Measurements from ENCODE around the gene LYPD3.

The LYPD3 gene

DNA sequence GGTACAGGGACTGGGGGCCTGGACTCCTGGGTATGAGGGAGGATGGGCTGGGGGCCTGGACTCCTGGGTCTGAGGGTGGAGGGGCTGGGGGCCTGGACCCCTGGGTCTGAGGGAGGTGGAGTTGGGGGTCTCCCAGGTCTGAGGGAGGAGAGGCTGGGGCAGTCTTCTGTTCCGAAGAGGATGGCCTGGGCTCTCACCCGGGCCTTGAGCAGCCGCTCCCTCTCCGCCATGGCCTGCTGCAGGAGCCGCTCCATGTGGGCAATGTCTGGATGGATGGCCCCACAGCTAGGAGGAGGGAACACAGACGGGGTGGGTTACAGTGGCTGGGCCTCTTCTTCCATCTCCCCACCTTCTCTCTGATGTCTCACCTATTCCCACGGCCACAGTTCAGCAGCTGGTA lies 21.0 kb upstream of the LYPD3 start:
- in situ Hi-C loops (cut with HindIII; ENCODE audit: low sequenced_read_pairs), result no loop called here

DNA sequence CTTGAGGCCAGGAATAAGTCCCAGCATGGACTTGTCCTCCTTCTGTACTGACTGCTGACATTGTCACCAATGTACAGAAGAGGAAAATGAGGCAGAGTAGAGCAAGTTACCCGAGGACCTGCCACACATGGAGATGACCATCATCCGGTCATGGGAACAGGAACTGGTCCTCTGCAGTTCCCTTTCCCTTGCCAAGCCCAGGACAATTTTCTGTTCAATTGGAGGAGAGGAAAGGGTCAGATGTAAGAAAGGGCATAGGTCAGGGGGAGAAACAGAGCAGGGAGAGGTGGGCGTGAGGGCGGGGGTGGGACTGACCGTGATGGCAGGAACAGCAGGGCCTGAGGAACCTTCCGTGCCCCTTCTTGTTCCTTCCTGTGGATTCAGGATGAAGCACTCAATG lies 20.5 kb upstream of the LYPD3 start:
- in situ Hi-C loops (cut with HindIII; ENCODE audit: low sequenced_read_pairs), result no loop called here

DNA sequence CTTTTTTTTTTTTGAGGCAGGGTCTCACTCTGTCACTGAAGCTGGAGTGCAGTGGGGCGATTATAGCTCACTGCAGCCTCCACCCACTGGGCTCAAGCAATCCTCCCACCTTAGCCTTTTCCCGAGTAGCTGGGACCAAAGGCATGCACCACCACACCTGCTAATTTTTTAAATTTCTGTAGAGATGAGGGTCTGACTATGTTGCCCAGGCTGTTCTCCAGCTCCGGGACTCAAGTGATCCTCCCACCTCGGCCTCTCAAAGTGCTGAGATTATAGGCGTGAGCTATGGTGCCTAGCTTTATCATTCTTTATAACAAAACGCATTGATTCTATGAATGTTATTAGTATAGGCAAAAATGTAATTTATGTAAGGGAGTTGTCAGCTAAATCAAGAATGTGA lies 17.9 kb upstream of the LYPD3 start:
- in situ Hi-C loops (cut with HindIII; ENCODE audit: low sequenced_read_pairs), result no loop called here

DNA sequence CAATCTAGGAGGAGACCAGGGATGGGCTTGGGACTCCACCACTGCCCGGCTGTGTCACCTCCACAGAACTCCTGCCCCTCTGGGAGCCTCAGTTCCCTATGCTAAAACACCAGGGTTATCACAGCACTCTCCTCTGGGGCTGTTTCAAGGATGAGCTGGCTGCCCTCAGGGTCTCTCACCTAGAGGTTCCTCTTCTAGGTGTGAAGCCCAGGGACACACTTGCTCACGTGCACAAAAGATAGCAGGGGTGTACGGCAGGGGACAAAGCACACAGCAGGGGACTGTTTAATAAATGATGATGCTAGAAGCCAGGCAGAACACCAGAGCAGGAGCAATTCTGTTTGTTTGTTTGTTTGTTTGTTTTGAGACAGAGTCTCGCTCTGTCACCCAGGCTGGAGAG lies 16.8 kb upstream of the LYPD3 start:
- in situ Hi-C loops (cut with HindIII; ENCODE audit: low sequenced_read_pairs), result no loop called here

DNA sequence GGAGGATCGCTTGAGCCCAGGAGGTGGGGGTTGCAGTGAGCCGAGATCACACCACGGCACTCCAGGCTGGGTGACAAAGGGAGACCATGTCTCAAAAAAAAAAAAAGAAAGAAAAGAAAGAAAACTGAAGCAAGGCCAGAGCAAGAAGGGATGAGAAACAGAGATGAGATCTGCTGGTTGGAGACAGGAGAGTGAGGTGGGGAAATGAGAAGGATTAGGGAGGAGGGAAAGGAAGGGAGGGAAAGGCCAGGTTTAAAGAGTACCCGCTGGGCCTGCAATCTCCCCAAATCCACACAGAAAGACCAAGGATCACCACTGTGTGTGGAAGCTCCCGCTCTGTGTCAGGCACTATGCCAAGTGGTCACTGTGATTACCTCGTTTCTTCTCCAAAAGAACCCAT lies 16.3 kb upstream of the LYPD3 start:
- in situ Hi-C loops (cut with HindIII; ENCODE audit: low sequenced_read_pairs), result no loop called here

DNA sequence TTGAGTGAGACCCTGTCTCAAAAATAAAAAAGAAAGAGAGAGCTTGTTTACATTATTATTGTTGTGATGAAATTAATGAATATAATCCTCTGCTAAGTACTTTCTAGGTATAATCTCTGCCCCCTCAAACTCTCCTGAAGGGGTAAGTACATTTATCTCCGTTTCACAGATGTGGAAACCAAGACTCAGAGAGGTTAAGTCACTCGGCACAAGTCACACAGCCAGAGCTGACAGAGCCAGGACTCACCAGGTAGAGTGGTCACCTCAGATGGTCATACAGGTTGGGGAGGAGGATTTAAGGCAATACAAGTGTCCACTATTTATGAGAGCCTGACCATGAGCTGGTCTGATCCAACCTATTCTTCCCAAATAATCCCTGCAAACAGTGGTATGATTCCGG lies 15.2 kb upstream of the LYPD3 start:
- in situ Hi-C loops (cut with HindIII; ENCODE audit: low sequenced_read_pairs), result no loop called here

DNA sequence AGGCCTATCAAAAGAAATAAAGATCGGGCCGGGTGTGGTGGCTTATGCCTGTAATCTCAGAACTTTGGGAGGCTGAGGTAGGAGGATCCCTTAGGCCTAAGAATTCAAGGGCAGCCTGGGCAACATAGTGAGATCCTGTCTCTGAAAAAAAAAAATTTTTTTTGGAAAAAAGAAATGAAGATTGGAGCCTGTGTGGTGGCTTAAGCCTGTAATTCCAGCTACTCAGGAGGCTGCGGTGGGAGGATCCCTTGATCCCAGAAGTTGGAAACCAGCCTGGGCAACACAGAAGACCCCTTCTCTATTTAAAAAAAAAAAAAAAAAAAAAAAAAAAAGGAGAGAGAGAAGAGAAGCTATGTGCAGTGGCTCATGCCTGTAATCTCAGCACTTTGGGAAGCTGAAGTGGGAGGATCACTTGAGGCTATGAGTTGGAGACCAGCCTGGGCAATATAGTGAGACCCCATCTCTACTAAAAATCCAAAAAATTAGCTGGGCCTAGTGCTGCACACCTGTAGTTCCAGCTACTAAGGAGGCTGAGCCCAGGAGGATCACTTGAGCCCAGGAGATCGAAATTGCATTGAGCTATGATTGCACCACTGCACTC lies 14.7 kb upstream of the LYPD3 start:
- in situ Hi-C loops (cut with HindIII; ENCODE audit: low sequenced_read_pairs), result no loop called here

DNA sequence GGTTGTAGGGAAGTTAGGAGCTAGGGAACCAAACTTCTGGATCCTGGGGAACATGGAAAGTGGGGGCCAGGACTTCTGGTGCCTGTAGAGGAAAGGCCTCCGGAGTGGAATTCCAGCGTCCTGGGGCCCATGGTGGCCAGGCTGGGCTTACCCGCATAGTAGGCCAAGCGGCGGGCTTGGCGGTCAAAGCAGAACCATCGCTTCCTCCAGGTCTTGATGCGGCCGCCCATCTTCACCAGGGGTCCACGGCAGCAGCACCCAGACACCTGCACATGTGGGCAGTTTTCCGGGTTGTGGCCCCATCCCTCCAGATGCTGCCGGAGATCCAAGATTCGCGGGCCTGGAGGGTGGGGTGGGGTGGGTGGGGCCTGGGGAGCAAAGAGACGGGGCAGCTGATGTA lies 13.8 kb upstream of the LYPD3 start:
- in situ Hi-C loops (cut with HindIII; ENCODE audit: low sequenced_read_pairs), result no loop called here

DNA sequence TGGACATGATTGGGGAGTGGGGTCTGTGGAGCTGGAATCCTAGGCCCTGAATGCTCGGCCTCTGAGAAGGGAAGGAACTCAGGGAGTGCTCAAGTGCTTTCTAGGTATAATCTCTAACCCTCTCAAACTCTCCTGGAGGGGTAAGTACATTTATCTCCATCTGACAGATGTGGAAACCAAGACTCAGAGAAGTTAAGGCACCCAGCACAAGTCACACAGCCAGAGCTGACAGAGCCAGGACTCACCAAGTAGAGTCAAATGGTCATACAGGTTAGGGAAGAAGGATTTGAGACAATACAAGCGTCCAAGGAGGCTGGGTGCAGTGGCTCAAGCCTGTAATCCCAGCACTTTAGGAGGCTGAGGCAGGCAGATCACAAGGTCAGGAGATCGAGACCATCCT lies 12.9 kb upstream of the LYPD3 start:
- in situ Hi-C loops (cut with HindIII; ENCODE audit: low sequenced_read_pairs), result no loop called here

DNA sequence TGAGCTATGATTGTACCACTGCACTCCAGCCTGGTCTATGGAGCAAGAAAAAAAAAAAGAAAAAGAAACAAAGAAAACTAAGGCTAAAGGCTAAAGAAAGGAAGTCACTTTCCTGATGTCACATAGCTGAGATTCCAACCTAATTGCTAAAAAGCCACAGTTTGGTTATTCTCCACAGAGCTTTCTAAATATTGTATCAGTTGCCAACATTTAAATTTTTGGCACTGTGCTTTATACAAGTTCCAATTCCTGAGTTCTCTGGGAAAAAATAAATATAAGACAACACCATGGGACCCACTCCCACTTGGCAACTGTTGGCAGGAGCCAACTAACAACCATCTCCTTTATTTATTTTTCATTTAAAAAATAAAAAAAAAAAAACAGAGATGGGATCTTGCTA lies 11.2 kb upstream of the LYPD3 start:
- in situ Hi-C loops (cut with HindIII; ENCODE audit: low sequenced_read_pairs), result no loop called here

DNA sequence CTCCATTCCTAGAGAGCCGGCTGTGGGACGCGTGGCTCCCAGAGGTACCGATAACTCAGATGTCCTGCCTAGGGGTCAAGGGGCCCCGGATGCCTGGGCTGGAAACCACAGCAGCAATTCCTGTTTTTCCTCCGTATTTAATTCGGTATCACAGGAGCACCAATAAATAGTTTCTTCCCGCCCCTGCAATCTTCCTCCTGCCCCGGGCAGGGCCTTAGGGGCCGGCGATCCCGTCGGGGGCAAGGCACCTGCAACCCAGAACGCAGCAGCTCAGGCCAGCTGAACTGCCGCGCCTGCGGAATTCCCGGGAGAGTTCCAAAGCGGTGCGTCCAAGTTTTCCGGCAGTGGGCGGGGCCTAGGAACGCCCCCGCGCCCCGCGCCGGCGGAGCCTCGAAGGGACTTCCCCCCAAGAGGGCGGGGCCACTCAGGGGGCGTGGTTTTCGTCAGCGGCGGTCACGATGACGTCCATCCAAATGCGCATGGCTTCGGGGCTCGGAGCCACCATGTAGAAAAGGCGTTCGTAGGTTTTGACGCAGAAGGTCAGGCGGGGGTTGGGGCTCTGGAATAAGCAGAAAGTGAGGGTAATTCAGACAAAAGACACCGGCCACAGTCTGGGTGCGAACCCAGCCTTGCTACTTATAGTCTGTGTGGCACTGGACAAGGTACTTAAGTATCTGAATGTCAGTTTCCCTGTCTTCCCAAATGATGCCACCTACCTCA lies 9.7 kb upstream of the LYPD3 start:
- in situ Hi-C loops (cut with HindIII; ENCODE audit: low sequenced_read_pairs), result no loop called here

DNA sequence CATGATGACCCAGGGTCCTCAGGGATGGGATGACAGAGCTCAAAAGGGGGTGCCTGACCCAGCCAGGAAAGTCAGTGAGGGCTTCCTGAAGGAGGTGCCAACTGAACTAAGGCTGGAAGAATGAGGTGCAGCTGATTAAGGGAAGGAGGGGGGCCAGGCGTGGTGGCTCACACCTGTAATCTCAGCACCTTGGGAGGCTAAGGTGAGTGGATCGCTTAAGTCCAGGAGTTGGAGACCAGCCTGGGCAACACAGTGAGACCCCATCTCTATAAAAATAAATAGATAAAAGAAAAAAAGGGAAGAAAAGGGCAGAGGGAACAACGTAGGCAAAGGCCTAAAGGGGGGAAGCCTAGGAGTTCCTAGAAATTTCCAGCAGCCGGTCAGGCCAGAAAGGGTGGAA lies 9.1 kb upstream of the LYPD3 start:
- in situ Hi-C loops (cut with HindIII; ENCODE audit: low sequenced_read_pairs), result no loop called here

DNA sequence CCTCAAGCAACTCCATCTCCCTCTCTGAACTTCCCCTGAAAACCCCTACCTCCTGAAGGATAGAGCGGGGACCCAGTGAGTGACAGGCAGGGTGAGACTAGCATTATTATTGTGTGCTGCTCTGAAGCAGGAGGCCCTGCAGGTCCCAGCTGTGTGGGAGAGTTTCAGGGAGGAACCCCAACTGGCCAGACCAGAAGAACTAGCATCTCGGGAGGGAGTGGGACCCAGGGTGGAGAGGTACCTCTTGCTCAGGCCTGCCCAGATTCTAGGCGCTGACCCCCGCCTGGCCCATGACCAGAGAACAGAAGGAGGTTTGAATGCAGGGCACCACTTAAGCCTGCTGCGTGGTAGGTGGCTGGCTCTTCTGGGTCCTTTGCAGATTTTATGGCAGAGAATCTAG lies 5.7 kb upstream of the LYPD3 start:
- in situ Hi-C loops (cut with HindIII; ENCODE audit: low sequenced_read_pairs), result no loop called here

DNA sequence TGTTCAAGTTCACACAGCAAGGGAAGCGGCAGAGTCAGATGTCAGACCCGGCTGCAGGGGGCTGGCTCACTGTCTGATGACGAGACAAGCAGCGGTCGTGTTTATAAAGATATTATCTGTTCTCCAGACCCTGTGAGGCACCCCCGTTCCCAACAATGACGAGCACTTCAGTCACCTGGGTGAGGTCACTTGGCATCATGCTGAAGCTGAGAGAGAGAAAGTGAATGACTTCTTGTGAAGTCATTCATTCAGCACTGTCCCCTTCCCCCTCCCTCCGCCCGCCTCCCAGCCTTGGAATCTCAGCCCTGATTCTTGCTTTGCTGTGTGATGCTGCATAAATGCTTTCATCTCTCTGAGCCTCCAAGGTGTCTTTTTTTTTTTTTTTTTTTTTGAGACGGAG lies 4.9 kb upstream of the LYPD3 start:
- in situ Hi-C loops (cut with HindIII; ENCODE audit: low sequenced_read_pairs), result no loop called here

DNA sequence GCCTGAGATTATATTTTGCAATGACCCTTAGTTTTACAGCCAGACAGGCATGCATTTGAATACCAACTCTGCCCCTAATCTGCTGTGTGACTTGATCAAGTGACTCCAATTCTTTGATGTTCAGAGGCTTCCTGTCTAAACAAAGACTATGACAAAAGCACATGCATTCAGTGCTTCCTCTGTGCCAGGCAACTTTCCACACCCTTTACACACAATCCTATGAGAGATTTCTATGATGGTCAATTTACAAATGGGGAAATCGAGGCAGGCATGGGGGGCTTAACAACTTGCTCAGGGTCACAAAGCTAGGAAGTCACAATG lies 3.7 kb upstream of the LYPD3 start:
- in situ Hi-C loops (cut with HindIII; ENCODE audit: low sequenced_read_pairs), result no loop called here

DNA sequence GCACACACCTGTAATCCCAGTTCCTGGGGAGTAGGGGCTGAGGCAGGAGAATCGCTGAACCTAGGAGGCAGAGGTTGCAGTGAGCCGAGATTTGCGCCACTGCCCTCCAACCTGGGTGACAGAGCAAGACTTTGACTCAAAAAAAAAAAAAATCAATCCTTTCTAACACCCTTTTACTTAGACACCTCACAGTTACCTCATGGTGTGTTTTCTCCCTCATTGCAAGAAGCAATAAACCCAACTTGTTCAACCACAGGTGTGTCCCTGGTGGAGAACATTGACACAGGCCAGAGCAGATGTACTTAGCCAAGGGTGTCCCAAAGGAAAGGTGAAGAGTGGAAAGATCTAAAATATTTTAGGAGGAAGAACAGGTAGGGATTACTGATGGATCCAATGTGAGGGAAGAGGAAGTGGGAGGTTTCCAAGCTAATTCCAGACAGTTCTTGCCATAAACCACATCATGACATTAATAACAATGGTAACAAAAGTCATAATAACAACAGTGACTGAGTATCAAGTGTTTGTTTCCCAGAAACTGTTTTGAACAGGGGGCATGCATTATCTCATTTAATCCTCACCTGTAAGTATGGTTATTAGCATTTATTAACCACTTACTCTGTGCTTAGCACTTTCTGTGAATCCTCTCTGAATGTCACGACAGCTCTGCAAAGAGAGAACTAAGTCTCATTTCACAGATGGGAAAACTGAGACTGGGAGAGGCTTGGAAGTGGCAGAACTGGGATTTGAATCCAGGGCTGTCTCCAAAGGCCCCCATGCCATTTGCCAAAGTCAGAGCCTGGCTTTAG lies 3.1 kb upstream of the LYPD3 start:
- in situ Hi-C loops (cut with HindIII; ENCODE audit: low sequenced_read_pairs), result no loop called here

DNA sequence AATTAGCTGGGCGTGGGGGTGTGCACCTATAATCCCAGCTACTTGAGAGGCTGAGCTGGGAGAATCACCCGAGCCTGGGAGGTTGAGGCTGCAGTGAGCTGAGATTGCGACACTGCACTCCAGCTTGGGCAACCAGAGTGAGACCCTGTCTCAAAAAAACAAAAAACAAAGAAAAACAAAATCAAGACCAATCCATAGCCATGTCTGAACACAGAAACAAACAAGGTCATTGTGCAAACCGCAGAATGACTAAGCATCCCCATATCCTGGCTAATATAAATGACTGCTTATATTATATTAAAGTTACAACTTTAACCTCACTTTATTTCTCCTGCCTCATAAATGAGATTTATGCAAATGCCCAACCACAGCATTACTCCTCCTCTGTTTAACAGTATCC lies 2.3 kb upstream of the LYPD3 start:
- in situ Hi-C loops (cut with HindIII; ENCODE audit: low sequenced_read_pairs), result no loop called here

DNA sequence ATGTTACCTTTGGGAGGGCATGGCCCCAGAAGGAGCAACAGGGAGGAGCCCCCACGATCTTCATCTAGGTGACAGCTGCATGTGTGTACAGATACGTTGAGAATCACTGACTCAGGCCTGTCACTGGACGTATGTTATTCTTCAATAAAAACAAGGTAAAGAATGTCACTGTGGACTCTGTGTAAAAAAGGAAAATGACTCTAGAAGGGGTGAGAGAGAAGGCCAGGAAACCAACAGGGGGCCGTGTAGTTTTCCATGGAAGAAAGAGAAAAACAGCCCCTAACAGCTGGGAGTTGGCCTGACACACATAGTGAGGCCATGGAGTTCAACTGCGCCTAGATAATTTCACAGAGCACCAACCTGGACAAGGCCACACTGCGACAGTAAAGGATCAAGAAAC lies 1.9 kb upstream of the LYPD3 start:
- in situ Hi-C loops (cut with HindIII; ENCODE audit: low sequenced_read_pairs), result no loop called here

DNA sequence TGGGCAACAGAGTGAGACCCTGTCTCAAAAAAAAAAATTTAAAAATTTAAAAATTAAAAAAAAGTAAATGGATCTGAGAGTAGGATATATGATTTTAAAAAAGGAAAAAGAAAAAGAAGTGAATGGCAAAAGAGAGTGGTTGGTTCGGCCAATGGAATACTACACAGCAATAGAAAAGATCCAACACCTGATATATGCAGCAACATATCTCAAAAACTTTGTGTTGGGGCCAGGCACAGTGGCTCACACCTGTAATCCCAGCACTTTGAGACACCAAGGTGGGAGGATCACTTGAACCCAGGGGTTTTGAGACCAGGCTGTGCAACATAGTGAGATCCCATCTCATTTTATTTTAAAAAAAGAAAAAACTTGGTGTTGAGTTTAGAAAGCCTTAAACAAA lies 1.4 kb upstream of the LYPD3 start:
- in situ Hi-C loops (cut with HindIII; ENCODE audit: low sequenced_read_pairs), result no loop called here

DNA sequence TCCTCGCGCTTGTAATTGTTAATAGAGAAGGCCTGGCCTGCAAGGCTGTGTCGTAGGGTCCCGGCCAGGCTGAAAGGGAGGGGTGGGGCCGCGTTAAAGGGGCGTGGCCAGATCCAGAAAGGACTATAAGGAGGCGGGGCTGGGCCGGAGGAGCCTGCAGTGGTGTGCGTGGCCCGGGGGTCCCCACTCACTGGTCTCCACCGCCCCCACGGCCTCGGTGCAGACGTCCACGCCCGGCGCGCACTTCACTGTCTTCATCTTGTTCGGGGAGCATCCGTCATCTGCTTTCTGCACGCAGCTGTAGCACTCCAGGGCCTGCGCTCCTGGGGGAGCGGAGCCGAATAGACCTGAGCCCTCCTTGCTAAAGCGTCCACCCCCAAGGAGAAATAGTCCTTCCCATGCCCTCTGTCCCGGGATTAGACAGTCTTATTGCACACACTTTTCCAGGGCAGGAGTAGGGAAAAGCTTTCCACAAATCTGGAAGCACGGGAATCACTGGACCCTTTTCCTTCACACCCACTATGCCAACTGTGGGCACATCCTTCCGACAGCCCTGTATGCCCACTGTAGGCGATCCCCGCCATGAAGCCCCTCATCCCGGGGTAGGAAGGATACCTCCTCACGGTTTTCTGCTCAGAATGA lies 1.2 kb downstream of the LYPD3 start:
- in situ Hi-C loops (cut with HindIII; ENCODE audit: low sequenced_read_pairs), result no loop called here

DNA sequence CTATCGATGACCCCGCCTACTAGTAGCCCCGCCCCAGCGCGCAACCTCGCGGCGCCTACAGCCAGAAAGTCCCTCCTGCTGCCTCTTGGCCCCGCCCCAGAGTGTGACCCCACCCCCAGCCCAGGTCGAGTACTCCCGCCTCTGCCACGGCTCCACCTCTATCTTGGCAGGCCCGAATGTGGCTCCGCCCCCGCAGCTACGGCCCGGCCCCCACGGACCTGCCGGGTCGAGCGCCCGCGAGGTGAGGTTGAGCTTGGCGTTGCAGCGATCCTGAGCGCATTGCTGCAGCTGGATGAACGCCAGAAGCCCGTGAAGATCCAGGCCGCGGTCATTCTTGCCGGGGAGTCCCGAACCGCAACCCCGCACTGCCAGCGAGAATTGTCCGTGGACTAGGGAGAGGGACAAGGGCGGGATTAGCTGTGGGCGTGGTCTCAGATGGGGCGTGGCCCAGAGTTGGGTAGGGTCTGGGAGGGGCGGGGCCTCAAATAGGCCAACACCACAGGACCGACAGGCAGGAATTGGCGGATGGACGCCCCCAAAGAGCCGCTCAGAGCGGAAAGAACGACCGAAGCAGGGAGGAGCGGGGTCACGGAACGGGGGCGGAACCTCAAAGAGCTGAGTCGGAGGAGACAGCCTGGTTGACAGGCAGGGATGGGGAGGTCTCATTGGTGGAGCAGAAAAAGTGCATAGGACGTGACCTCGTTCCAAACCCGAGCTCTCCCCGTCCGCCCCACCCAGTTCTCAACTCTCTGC lies 1.9 kb downstream of the LYPD3 start:
- in situ Hi-C loops (cut with HindIII; ENCODE audit: low sequenced_read_pairs), result no loop called here

All from DLD1 (cell line).